ENCODE data around the gene ERICH3.

The ERICH3 gene

DNA sequence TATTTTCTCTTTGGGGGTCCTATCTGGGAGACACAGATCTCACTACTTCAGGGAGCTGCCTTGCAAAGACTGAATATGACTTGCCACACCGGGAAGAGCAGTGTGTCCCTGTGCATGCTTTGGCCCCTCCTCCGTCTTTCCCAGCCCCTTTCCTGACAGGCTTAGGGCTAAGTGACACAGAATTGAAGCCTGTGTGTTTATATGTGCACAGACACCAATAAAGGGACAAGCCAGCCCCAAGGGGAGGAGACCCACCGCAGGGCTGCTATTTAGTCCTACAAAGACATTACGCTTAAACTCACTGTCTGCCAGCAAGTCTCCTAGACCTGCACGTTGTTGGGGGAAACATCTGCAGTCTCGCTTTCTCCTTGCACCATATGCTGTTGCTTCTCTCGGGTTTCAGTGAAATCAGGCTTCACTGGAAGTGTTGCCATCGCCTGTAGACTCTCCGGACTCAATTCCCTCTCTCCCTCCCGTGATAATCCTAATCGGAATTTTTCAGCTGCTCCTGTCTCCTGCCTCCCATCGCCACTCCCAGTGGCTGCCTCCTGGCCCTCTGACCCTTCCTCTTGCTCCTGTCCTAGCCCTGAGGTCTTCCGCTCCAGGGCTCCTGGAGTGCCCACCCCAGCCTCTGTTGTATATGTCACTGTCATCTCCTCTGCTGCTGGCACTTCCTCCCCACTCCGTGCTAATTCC, 102.6 kb downstream of the ERICH3 start:
- no peak overlapping the region for H3K4me3 ChIP-seq (replicated peaks; ENCODE audit: insufficient read depth, low read length)
- H3K27ac ChIP-seq (replicated peaks): no peak overlapping the region
- no peaks in the 10 kb centered on the region for H3K27me3 ChIP-seq (ENCODE audit: insufficient read depth, poor library complexity, severe bottlenecking)
- TF ChIP-seq GABPA (IDR thresholded peaks at IDR 0.05; ENCODE audit: low read depth): no peak
- DNase-seq (ENCODE audit: low read depth in 1 of 2, low spot score in 1 of 2): no peak

DNA sequence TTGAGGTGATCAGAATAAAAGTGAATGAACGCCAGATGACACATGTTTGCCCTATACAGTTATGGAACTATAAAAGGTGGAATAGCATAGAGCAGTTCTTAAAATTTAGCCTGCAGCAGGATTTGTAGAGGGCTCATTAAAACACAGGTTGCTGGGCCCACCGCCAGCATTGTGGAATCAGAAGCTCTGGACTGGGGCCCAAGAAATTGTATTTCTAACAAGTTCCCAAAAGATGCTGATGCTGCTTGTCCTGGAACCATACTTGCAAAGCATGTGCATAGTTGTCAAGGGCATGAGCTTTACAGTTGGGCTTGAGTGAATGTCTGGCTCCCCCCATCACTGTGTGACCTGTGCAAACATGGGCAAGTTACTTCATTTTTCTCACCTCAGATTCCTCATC, 123.7 kb downstream of the ERICH3 start:
- H3K27me3 ChIP-seq (ENCODE audit: insufficient read depth, poor library complexity, severe bottlenecking): no peaks in the 10 kb centered on the region
- no peak overlapping the region for H3K4me3 ChIP-seq (replicated peaks; ENCODE audit: insufficient read depth, low read length)
- DNase-seq (ENCODE audit: low read depth in 1 of 2, low spot score in 1 of 2): no peak
- H3K27ac ChIP-seq (replicated peaks): no peak overlapping the region
- TF ChIP-seq GABPA (IDR thresholded peaks at IDR 0.05; ENCODE audit: low read depth) (no peak), POLR2AphosphoS5 (IDR thresholded peaks at IDR 0.05; ENCODE audit: low read depth) (no peak), SPI1 (IDR thresholded peaks at IDR 0.05; ENCODE audit: borderline replicate concordance, low read depth) (no peak)
- TF ChIP-seq, protein P1, sequence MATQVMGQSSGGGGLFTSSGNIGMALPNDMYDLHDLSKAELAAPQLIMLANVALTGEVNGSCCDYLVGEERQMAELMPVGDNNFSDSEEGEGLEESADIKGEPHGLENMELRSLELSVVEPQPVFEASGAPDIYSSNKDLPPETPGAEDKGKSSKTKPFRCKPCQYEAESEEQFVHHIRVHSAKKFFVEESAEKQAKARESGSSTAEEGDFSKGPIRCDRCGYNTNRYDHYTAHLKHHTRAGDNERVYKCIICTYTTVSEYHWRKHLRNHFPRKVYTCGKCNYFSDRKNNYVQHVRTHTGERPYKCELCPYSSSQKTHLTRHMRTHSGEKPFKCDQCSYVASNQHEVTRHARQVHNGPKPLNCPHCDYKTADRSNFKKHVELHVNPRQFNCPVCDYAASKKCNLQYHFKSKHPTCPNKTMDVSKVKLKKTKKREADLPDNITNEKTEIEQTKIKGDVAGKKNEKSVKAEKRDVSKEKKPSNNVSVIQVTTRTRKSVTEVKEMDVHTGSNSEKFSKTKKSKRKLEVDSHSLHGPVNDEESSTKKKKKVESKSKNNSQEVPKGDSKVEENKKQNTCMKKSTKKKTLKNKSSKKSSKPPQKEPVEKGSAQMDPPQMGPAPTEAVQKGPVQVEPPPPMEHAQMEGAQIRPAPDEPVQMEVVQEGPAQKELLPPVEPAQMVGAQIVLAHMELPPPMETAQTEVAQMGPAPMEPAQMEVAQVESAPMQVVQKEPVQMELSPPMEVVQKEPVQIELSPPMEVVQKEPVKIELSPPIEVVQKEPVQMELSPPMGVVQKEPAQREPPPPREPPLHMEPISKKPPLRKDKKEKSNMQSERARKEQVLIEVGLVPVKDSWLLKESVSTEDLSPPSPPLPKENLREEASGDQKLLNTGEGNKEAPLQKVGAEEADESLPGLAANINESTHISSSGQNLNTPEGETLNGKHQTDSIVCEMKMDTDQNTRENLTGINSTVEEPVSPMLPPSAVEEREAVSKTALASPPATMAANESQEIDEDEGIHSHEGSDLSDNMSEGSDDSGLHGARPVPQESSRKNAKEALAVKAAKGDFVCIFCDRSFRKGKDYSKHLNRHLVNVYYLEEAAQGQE (IDR thresholded peaks at IDR 0.05; ENCODE audit: insufficient replicate concordance, low read depth): no peak
- TF ChIP-seq, protein P2, sequence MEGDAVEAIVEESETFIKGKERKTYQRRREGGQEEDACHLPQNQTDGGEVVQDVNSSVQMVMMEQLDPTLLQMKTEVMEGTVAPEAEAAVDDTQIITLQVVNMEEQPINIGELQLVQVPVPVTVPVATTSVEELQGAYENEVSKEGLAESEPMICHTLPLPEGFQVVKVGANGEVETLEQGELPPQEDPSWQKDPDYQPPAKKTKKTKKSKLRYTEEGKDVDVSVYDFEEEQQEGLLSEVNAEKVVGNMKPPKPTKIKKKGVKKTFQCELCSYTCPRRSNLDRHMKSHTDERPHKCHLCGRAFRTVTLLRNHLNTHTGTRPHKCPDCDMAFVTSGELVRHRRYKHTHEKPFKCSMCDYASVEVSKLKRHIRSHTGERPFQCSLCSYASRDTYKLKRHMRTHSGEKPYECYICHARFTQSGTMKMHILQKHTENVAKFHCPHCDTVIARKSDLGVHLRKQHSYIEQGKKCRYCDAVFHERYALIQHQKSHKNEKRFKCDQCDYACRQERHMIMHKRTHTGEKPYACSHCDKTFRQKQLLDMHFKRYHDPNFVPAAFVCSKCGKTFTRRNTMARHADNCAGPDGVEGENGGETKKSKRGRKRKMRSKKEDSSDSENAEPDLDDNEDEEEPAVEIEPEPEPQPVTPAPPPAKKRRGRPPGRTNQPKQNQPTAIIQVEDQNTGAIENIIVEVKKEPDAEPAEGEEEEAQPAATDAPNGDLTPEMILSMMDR (IDR thresholded peaks at IDR 0.05; ENCODE audit: insufficient read depth, low read length): no peak

GRCh38 chr1:74548961-74549750, 124.4 kb downstream of the ERICH3 start:
- DNase-seq (ENCODE audit: low read depth in 1 of 2, low spot score in 1 of 2): no peak
- Histone ChIP-seq H3K27me3 (ENCODE audit: insufficient read depth, poor library complexity, severe bottlenecking) (no peaks in the 10 kb centered on the region), H3K4me3 (replicated peaks; ENCODE audit: insufficient read depth, low read length) (no peak overlapping the region), H3K27ac (replicated peaks) (no peak overlapping the region)
- no peak for TF ChIP-seq GABPA (IDR thresholded peaks at IDR 0.05; ENCODE audit: low read depth)
- TF ChIP-seq, protein P2 (IDR thresholded peaks at IDR 0.05; ENCODE audit: insufficient read depth, low read length): no peak
- TF ChIP-seq, protein P1 (IDR thresholded peaks at IDR 0.05; ENCODE audit: insufficient replicate concordance, low read depth): no peak
- TF ChIP-seq POLR2AphosphoS5 (IDR thresholded peaks at IDR 0.05; ENCODE audit: low read depth): no peak
- no peak for TF ChIP-seq SPI1 (IDR thresholded peaks at IDR 0.05; ENCODE audit: borderline replicate concordance, low read depth)

DNA sequence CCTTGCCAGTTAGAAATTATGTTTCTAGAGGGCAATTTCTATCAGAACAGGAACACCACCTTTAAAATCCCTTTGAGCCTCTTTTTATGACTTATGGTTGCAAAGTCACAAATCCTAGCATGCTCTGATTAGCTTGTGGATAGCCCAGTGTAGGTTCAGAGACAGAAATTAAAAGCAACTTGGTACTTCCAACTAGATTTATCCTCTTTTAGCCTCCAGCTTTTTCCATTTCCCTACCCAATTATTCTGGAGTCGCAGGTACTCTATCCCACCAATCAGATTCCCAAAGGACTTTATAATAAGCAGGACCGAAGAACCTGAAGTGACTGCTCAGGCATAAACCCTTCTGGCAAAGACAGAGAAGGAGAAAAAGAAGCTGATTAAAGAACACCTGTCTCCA, 127.8 kb downstream of the ERICH3 start:
- no peak for DNase-seq (ENCODE audit: low read depth in 1 of 2, low spot score in 1 of 2)
- no peak for TF ChIP-seq POLR2AphosphoS5 (IDR thresholded peaks at IDR 0.05; ENCODE audit: low read depth)
- TF ChIP-seq, protein P2 (IDR thresholded peaks at IDR 0.05; ENCODE audit: insufficient read depth, low read length): no peak
- TF ChIP-seq, protein P1 (IDR thresholded peaks at IDR 0.05; ENCODE audit: insufficient replicate concordance, low read depth): no peak
- no peak for TF ChIP-seq GABPA (IDR thresholded peaks at IDR 0.05; ENCODE audit: low read depth)
- no peak for TF ChIP-seq SPI1 (IDR thresholded peaks at IDR 0.05; ENCODE audit: borderline replicate concordance, low read depth)
- Histone ChIP-seq H3K4me3 (replicated peaks; ENCODE audit: insufficient read depth, low read length) (no peak overlapping the region), H3K27ac (replicated peaks) (no peak overlapping the region), H3K27me3 (ENCODE audit: insufficient read depth, poor library complexity, severe bottlenecking) (no peaks in the 10 kb centered on the region)
